K562 (cell line): Measurements from ENCODE around the gene HEXD. TPM values are rescaled to one million over a fixed set of nuclear protein-coding genes. Genes with fewer than 3 reads are reported as not detected.

Source experiments
- ATAC-seq: fragments of 200-7000 bp; cut with Tn5 transposase; 3 replicates; pipeline ENCODE4 v1.9.1; 2020; ENCODE audit warnings: moderate library complexity
- BruUV-seq: library from RNA; stranded (reverse); fragments of 400-500 nt; replicated peaks from 2 replicates; lab custom pipeline; 2021; lab: Mats Ljungman, UMichigan
- CTCF ChIA-PET: fragments of 300-600 bp; formaldehyde crosslinking; extraction: SDS; loops from one replicate; lab custom pipeline; 2021; ENCODE audit warnings: low intra/inter-chr PET ratio; lab: Yijun Ruan, JAX
- POLR2A ChIA-PET: fragments of 300-600, 350-650 bp; sonication (Branson Sonifier 250); formaldehyde crosslinking; extraction: SDS; loops from one replicate; lab custom pipeline; 2021; ENCODE audit warnings: antibody characterized with exemption, inconsistent platforms; lab: Yijun Ruan, JAX
- DNase-seq, 4 experiments: peaks; one replicate each; pipeline versions ENCODE4 v3.0.0 to v3.0.0-alpha.2; 2011 to 2018; ENCODE audit warnings: low spot score in 3 of 4, mixed read lengths in 3 of 4; ENCODE audit errors: extremely low read depth in 1 of 4
- FAIRE-seq: peaks from 2 replicates; lab custom pipeline; 2011; peaks lifted over from hg19 to GRCh38; lab: Jason Lieb, UNC
- H2AFZ ChIP-seq: 2 replicates; pipeline ENCODE4 v1.6.0; 2011; ENCODE audit warnings: low read depth, low read length, control low read depth, inconsistent platforms
- H3K27ac ChIP-seq: fragments of 200-600 bp; 3 replicates; pipeline ENCODE4 v1.8.0; 2011; ENCODE audit warnings: low read depth, mild to moderate bottlenecking, control low read depth, inconsistent platforms, low read length, moderate library complexity, mixed read lengths; ENCODE audit errors: extremely low read depth
- H3K27me3 ChIP-seq, 2 experiments: fragments of 300-600 bp in 1 of 2; 2 replicates in 1 of 2; 3 replicates in 1 of 2; pipeline versions ENCODE4 v1.6.0 to v1.8.0; 2011; ENCODE audit warnings: inconsistent platforms in 2 of 2, low read length in 2 of 2, mild to moderate bottlenecking in 1 of 2, mixed read lengths in 1 of 2, moderate library complexity in 1 of 2; ENCODE audit not compliant: control insufficient read depth in 2 of 2, insufficient read depth in 2 of 2
- H3K36me3 ChIP-seq: fragments of 300-600 bp; 3 replicates; pipeline ENCODE4 v1.8.0; 2011; ENCODE audit warnings: mild to moderate bottlenecking, low read length, inconsistent platforms; ENCODE audit not compliant: control insufficient read depth, insufficient read depth
- H3K4me1 ChIP-seq, 2 experiments: fragments of 200-600 bp in 1 of 2; replicated peaks in 1 of 2; 2 replicates in 1 of 2; 3 replicates in 1 of 2; pipeline versions ENCODE4 v1.5.1 to v1.8.0; 2011; ENCODE audit warnings: inconsistent platforms in 2 of 2, low read length in 2 of 2, mild to moderate bottlenecking in 1 of 2, mixed read lengths in 1 of 2, moderate library complexity in 1 of 2; ENCODE audit not compliant: control insufficient read depth in 2 of 2, insufficient read depth in 2 of 2
- H3K4me2 ChIP-seq: 2 replicates; pipeline ENCODE4 v1.6.1; 2011; ENCODE audit warnings: low read length, control low read depth, inconsistent platforms, mixed read lengths; ENCODE audit not compliant: insufficient read depth
- H3K4me3 ChIP-seq: fragments of 200-600 bp; sonication (generic), shearing (Covaris generic); 2 replicates; pipeline ENCODE4 v1.5.1; 2016; ENCODE audit warnings: control low read depth, inconsistent platforms
- H3K79me2 ChIP-seq: fragments of 200-600 bp; 3 replicates; pipeline ENCODE4 v1.8.0; 2011; ENCODE audit warnings: low read length, inconsistent platforms; ENCODE audit not compliant: control insufficient read depth, insufficient read depth
- H3K9ac ChIP-seq, 2 experiments: 2 replicates each; pipeline versions ENCODE4 v1.6.0 to v1.6.1; 2011; ENCODE audit warnings: low read depth in 2 of 2, low read length in 2 of 2, control low read depth in 1 of 2, inconsistent platforms in 1 of 2, mild to moderate bottlenecking in 1 of 2, mixed read lengths in 1 of 2; ENCODE audit not compliant: insufficient read depth in 1 of 2
- H3K9me1 ChIP-seq: one replicate; pipeline ENCODE4 v1.6.0; 2011; ENCODE audit warnings: inconsistent platforms, mild to moderate bottlenecking, low read length, moderate library complexity; ENCODE audit not compliant: control insufficient read depth, insufficient read depth
- H3K9me3 ChIP-seq: replicated peaks from 2 replicates; pipeline ENCODE4 v1.5.1; 2011; ENCODE audit warnings: low read depth, low read length, inconsistent platforms; ENCODE audit not compliant: control insufficient read depth, insufficient read depth
- H4K20me1 ChIP-seq: replicated peaks from 2 replicates; pipeline ENCODE4 v1.6.1; 2011; ENCODE audit warnings: low read length, inconsistent platforms, mixed read lengths; ENCODE audit not compliant: control insufficient read depth, insufficient read depth
- YY1 ChIP-seq, 3 experiments: IDR thresholded peaks; 2 replicates each; pipeline ENCODE4 v1.6.1; 2011; ENCODE audit warnings: low read length in 2 of 3, mild to moderate bottlenecking in 2 of 3, moderate library complexity in 2 of 3, borderline replicate concordance in 1 of 3, control low read depth in 1 of 3, low read depth in 1 of 3; ENCODE audit not compliant: insufficient read depth in 3 of 3, insufficient replicate concordance in 2 of 3, control insufficient read depth in 1 of 3, insufficient read length in 1 of 3; ENCODE audit errors: extremely low read depth in 1 of 3
- WGBS: fragments of 100-300 bp; shearing (Covaris generic); methylation state at CpG from one replicate; pipeline ENCODE4 v1.1.6; 2016; ENCODE audit warnings: low coverage, mixed read lengths; ENCODE audit not compliant: insufficient coverage; ENCODE audit errors: missing lambda C conversion rate; 5-methylcytosine and 5-hydroxymethylcytosine counted together
- in situ Hi-C: fragments of 300-500 bp; cut with MboI; formaldehyde crosslinking; loops from 4 replicates; pipeline ENCODE4 v1.15.0; 2018; ENCODE audit warnings: inconsistent platforms, mixed read lengths
- intact Hi-C: fragments of 100-400 bp; cut with micrococcal nuclease; formaldehyde crosslinking; loops from 2 replicates; pipeline ENCODE4 v1.14.2; 2022
- polyA plus RNA-seq, 8 experiments: library from polyadenylated mRNA; depleted of rRNA in 4 of 8; stranded (reverse) in 5 of 8; unstranded in 3 of 8; fragments of >200 nt; fragmentation: Nextera tagmentation in 2 of 8; fragmentation: Illumina TruSeq in 1 of 8; extraction: Ambion mirVana in 2 of 8; extraction: Trizol in 1 of 8; gene quantifications; 2 replicates each; pipeline versions ENCODE4 v1.2.1 to v1.2.3, GENCODE V29; 2011 to 2014; ENCODE audit warnings: inconsistent platforms in 1 of 8, missing spikeins in 1 of 8
- total RNA-seq, 7 experiments: library from RNA; depleted of rRNA in 6 of 7; stranded (reverse); fragments of >200 nt in 6 of 7; fragmentation: Illumina TruSeq in 2 of 7; extraction: Trizol in 2 of 7; gene quantifications; 2 replicates each; pipeline versions ENCODE4 v1.2.1 to v1.2.3, GENCODE V29; 2011 to 2021; ENCODE audit warnings: low replicate concordance in 1 of 7
- TF ChIP-seq, protein P1 (sequence below): fragments of 250-450 bp; sonication (Bioruptor Pico); IDR thresholded peaks from 2 replicates; pipeline ENCODE4 v1.5.0; 2020; ENCODE audit warnings: mild to moderate bottlenecking
- TF ChIP-seq, protein P2 (sequence below): fragments of 250-450 bp; sonication (Bioruptor Pico); IDR thresholded peaks from 2 replicates; pipeline ENCODE4 v1.4.0; 2020; ENCODE audit warnings: mild to moderate bottlenecking, moderate library complexity, borderline replicate concordance

HEXD gene
- total and polyA plus RNA-seq, 9 of the 15 experiments (the other 6 are each of a cell fraction or from before 2014, with no cell fraction given): 1.0 to 25.3 (median 10.0) TPM

DNA sequence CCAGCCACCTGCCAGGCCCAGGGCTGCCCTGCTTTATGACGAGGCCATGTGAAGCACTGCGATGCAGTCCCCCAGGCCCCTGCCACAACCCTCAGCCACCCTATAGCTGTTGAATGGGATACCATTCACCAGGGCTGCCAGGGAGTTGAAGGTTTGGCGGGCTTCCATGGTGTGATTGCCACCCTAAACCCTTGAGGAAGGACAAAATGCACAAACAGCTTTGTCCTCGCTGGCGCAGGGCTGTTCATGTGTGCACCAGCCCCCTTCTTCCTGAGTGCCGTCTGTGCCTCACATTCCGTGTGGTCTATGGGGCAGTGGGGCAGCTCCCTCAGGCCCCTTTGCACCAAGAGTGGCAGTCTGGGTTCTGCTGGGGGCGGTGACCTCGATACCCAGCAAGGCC, 65.7 kb downstream of the HEXD start:
- peaks cover 0 to 18% of the 10 kb centered on the region in 2 experiments; a peak in 2 of 5 replicates for H3K4me1 ChIP-seq
- no peaks in the 10 kb centered on the region; the same call in 1 of the 2 replicates for H4K20me1 ChIP-seq
- ChIA-PET POLR2A (interaction anchor here (1.2 kb wide), 1 partner anchor 28 kb away, joined by 3 read pairs; no protein-coding TSS in a partner anchor), CTCF (no interaction called here)
- H3K9ac ChIP-seq: no peak overlapping the region
- no peak for TF ChIP-seq YY1 (IDR thresholded peaks at IDR 0.05; ENCODE audit: borderline replicate concordance in 1 of 3, control insufficient read depth in 1 of 3, extremely low read depth in 1 of 3, insufficient read depth in 3 of 3, insufficient read length in 1 of 3, insufficient replicate concordance in 2 of 3, low read depth in 1 of 3, low read length in 2 of 3)
- TF ChIP-seq, protein P1, sequence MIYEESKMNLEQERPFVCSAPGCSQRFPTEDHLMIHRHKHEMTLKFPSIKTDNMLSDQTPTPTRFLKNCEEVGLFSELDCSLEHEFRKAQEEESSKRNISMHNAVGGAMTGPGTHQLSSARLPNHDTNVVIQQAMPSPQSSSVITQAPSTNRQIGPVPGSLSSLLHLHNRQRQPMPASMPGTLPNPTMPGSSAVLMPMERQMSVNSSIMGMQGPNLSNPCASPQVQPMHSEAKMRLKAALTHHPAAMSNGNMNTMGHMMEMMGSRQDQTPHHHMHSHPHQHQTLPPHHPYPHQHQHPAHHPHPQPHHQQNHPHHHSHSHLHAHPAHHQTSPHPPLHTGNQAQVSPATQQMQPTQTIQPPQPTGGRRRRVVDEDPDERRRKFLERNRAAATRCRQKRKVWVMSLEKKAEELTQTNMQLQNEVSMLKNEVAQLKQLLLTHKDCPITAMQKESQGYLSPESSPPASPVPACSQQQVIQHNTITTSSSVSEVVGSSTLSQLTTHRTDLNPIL: no peak
- TF ChIP-seq, protein P2, sequence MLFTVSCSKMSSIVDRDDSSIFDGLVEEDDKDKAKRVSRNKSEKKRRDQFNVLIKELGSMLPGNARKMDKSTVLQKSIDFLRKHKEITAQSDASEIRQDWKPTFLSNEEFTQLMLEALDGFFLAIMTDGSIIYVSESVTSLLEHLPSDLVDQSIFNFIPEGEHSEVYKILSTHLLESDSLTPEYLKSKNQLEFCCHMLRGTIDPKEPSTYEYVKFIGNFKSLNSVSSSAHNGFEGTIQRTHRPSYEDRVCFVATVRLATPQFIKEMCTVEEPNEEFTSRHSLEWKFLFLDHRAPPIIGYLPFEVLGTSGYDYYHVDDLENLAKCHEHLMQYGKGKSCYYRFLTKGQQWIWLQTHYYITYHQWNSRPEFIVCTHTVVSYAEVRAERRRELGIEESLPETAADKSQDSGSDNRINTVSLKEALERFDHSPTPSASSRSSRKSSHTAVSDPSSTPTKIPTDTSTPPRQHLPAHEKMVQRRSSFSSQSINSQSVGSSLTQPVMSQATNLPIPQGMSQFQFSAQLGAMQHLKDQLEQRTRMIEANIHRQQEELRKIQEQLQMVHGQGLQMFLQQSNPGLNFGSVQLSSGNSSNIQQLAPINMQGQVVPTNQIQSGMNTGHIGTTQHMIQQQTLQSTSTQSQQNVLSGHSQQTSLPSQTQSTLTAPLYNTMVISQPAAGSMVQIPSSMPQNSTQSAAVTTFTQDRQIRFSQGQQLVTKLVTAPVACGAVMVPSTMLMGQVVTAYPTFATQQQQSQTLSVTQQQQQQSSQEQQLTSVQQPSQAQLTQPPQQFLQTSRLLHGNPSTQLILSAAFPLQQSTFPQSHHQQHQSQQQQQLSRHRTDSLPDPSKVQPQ (CRISPR knock-in tag): no peak
- no peaks in the 10 kb centered on the region for H3K27me3 ChIP-seq
- intact Hi-C loops (no loop called here), in situ Hi-C loops (no loop called here)
- no TSS peak for BruUV-seq
- WGBS: 94% methylated on average over 7 of the region's 9 CpGs
- H3K4me2 ChIP-seq: no peak overlapping the region
- H3K36me3 ChIP-seq: peaks cover 93% of the 10 kb centered on the region
- H3K27ac ChIP-seq: no peak overlapping the region
- H2AFZ ChIP-seq: no peak overlapping the region
- no peak for FAIRE-seq
- no peaks in the 10 kb centered on the region for H3K79me2 ChIP-seq
- no peaks in the 10 kb centered on the region for H3K9me3 ChIP-seq
- ATAC-seq: no peak
- H3K9me1 ChIP-seq: peaks cover 4% of the 10 kb centered on the region
- DNase-seq: no peak
- no peak overlapping the region for H3K4me3 ChIP-seq
